ENCODE measurements around the gene PPM1M.

- TF ChIP-seq EZH2 (IDR thresholded peaks at IDR 0.05; ENCODE audit: low read depth) = no peak
- no peak for TF ChIP-seq CTCF (conservative IDR thresholded peaks at IDR 0.05)
Observed at GRCh38 chr3:52259448-52259847, 13.9 kb downstream of the PPM1M start.
